GM18517 (cell line): ENCODE results near the gene ECE1.
"Not testable (repeated sequence)": the region's sequence is repeated elsewhere in the genome, so short reads cannot be mapped to it uniquely, and the experiment has no call there.

Experiments used
- ATAC-seq: cut with Tn5 transposase; IDR thresholded peaks from one replicate; pipeline ENCODE4 v1.9.1; 2021; ENCODE audit warnings: mild to moderate bottlenecking, moderate library complexity; ENCODE audit not compliant: unreplicated experiment

Gene ECE1

GRCh38 chr1:21232044-21232443 is 58.2 kb downstream of the ECE1 start:
- ATAC-seq, result no peak

GRCh38 chr1:21229246-21230000 is 60.8 kb downstream of the ECE1 start:
- no peak for ATAC-seq

GRCh38 chr1:21228224-21228623 is 62.0 kb downstream of the ECE1 start:
- not testable (repeated sequence) for ATAC-seq

- no peak for ATAC-seq
Observed at GRCh38 chr1:21225065-21225464, 65.2 kb downstream of the ECE1 start.

- ATAC-seq, result no peak
Observed at GRCh38 chr1:21220815-21221214, 69.4 kb downstream of the ECE1 start.

- ATAC-seq, result no peak
Observed at GRCh38 chr1:21219674-21220073, 70.6 kb downstream of the ECE1 start.

- no peak for ATAC-seq
Observed at GRCh38 chr1:21217812-21218596, 72.3 kb downstream of the ECE1 start.

GRCh38 chr1:21216835-21217811 is 73.1 kb downstream of the ECE1 start:
- no peak for ATAC-seq

- no peak for ATAC-seq
Observed at GRCh38 chr1:21212126-21212525, 78.1 kb downstream of the ECE1 start.

GRCh38 chr1:21208137-21208700 is 82.0 kb downstream of the ECE1 start:
- not testable (repeated sequence) for ATAC-seq

- ATAC-seq, result no peak
Observed at GRCh38 chr1:21206117-21206516, 84.1 kb downstream of the ECE1 start.

GRCh38 chr1:21205416-21205815 is 84.8 kb downstream of the ECE1 start:
- no peak for ATAC-seq

- no peak for ATAC-seq
Observed at GRCh38 chr1:21201650-21202049, 88.6 kb downstream of the ECE1 start.

GRCh38 chr1:21201238-21201637 is 89.0 kb downstream of the ECE1 start:
- ATAC-seq, result not testable (repeated sequence)

- no peak for ATAC-seq
Observed at GRCh38 chr1:21200767-21201166, 89.5 kb downstream of the ECE1 start.

- ATAC-seq, result no peak
Observed at GRCh38 chr1:21198929-21199328, 91.3 kb downstream of the ECE1 start.

GRCh38 chr1:21192871-21193270 is 97.4 kb downstream of the ECE1 start:
- ATAC-seq, result no peak

GRCh38 chr1:21192284-21192683 is 98.0 kb downstream of the ECE1 start:
- no peak for ATAC-seq

- ATAC-seq, result not testable (repeated sequence)
Observed at GRCh38 chr1:21190771-21191170, 99.5 kb downstream of the ECE1 start.

- no peak for ATAC-seq
Observed at GRCh38 chr1:21189906-21190500, 100.3 kb downstream of the ECE1 start.
